ENCODE measurements around the gene PEX11G. TPM values are rescaled to one million over a fixed set of nuclear protein-coding genes. Genes with fewer than 3 reads are reported as not detected.

The PEX11G gene
- total and polyA plus RNA-seq, 2 experiments from 2014 or later, result 4.0 to 6.2 TPM

- in situ Hi-C loops (cut with MboI), result no loop called here
- no peak overlapping the region for H3K4me2 ChIP-seq (ENCODE audit: unreplicated experiment)
- 44 to 50% methylated on average over 2 of the region's 2 CpGs for WGBS, 2 experiments (ENCODE audit: low coverage in 1 of 2, low lambda C conversion rate in 2 of 2, missing lambda C conversion rate in 2 of 2)
Measured at GRCh38 chr19:7486923-7487322, 1.9 kb downstream of the PEX11G start.

GRCh38 chr19:7483720-7484201 is 5.1 kb downstream of the PEX11G start:
- Histone ChIP-seq H3K4me1 (ENCODE audit: insufficient read depth) (peaks cover 13% of the 10 kb centered on the region), H3K36me3 (ENCODE audit: low read depth) (no peaks in the 10 kb centered on the region), H3K9ac (no peak overlapping the region), H3K4me3 (no peak overlapping the region), H3F3A (ENCODE audit: insufficient read depth) (no peaks in the 10 kb centered on the region), H3K9me3 (ENCODE audit: low read depth) (no peaks in the 10 kb centered on the region), H3K4me2 (ENCODE audit: unreplicated experiment) (no peak overlapping the region), H3K27me3 (replicated peaks; ENCODE audit: insufficient read depth) (no peaks in the 10 kb centered on the region), H4K20me1 (ENCODE audit: insufficient read depth) (no peaks in the 10 kb centered on the region), H3K27ac (no peak overlapping the region), H2AFZ (no peak overlapping the region), H3K9me2 (ENCODE audit: insufficient read depth) (no peaks in the 10 kb centered on the region), H3K79me2 (ENCODE audit: insufficient read depth) (no peaks in the 10 kb centered on the region)
- no peak for DNase-seq
- 90 to 95% methylated on average over 17 of the region's 17 CpGs for WGBS, 2 experiments (ENCODE audit: low coverage in 1 of 2, low lambda C conversion rate in 2 of 2, missing lambda C conversion rate in 2 of 2)
- TF ChIP-seq EZH2phosphoT487 (IDR thresholded peaks at IDR 0.05; ENCODE audit: insufficient read depth, low read depth) (no peak), EZH2 (IDR thresholded peaks at IDR 0.05; ENCODE audit: insufficient read depth, poor library complexity, severe bottlenecking) (no peak)
- in situ Hi-C loops (cut with MboI), result no loop called here

More at GRCh38 chr19:7486923-7487322, 1.9 kb downstream of the PEX11G start:
- Histone ChIP-seq H3K79me2 (ENCODE audit: insufficient read depth) (no peaks in the 10 kb centered on the region), H3K9me2 (ENCODE audit: insufficient read depth) (no peaks in the 10 kb centered on the region), H3F3A (ENCODE audit: insufficient read depth) (no peaks in the 10 kb centered on the region), H2AFZ (no peak overlapping the region), H3K4me1 (ENCODE audit: insufficient read depth) (peaks cover 4% of the 10 kb centered on the region; the same call in 1 of the 2 replicates), H3K4me3 (no peak overlapping the region), H3K9me3 (ENCODE audit: low read depth) (no peaks in the 10 kb centered on the region), H3K27me3 (replicated peaks; ENCODE audit: insufficient read depth) (no peaks in the 10 kb centered on the region), H4K20me1 (ENCODE audit: insufficient read depth) (no peaks in the 10 kb centered on the region), H3K9ac (no peak overlapping the region), H3K36me3 (ENCODE audit: low read depth) (no peaks in the 10 kb centered on the region), H3K27ac (no peak overlapping the region)
- DNase-seq, result no peak
- TF ChIP-seq EZH2 (IDR thresholded peaks at IDR 0.05; ENCODE audit: insufficient read depth, poor library complexity, severe bottlenecking), result no peak
- TF ChIP-seq EZH2phosphoT487 (IDR thresholded peaks at IDR 0.05; ENCODE audit: insufficient read depth, low read depth), result no peak

GRCh38 chr19:7482584-7483439 is 6.0 kb downstream of the PEX11G start:
- Histone ChIP-seq H3K4me3 (no peak overlapping the region), H3K4me2 (ENCODE audit: unreplicated experiment) (no peak overlapping the region), H3K36me3 (ENCODE audit: low read depth) (no peaks in the 10 kb centered on the region), H3K9me2 (ENCODE audit: insufficient read depth) (no peaks in the 10 kb centered on the region), H3K9ac (no peak overlapping the region), H3K27ac (no peak overlapping the region), H3F3A (ENCODE audit: insufficient read depth) (no peaks in the 10 kb centered on the region), H3K4me1 (ENCODE audit: insufficient read depth) (peaks cover 13% of the 10 kb centered on the region), H3K27me3 (replicated peaks; ENCODE audit: insufficient read depth) (no peaks in the 10 kb centered on the region), H2AFZ (no peak overlapping the region), H3K79me2 (ENCODE audit: insufficient read depth) (no peaks in the 10 kb centered on the region), H4K20me1 (ENCODE audit: insufficient read depth) (no peaks in the 10 kb centered on the region), H3K9me3 (ENCODE audit: low read depth) (no peaks in the 10 kb centered on the region)
- DNase-seq, result peak; percentile 16
- no peak for TF ChIP-seq EZH2 (IDR thresholded peaks at IDR 0.05; ENCODE audit: insufficient read depth, poor library complexity, severe bottlenecking)
- TF ChIP-seq EZH2phosphoT487 (IDR thresholded peaks at IDR 0.05; ENCODE audit: insufficient read depth, low read depth), result no peak
- WGBS, 2 experiments (ENCODE audit: low coverage in 1 of 2, low lambda C conversion rate in 2 of 2, missing lambda C conversion rate in 2 of 2), result 44 to 56% methylated on average over 28 to 36 of the region's 37 CpGs
- in situ Hi-C loops (cut with MboI), result no loop called here

GRCh38 chr19:7480970-7481255 is 7.9 kb downstream of the PEX11G start:
- Histone ChIP-seq H3K9me3 (ENCODE audit: low read depth) (no peaks in the 10 kb centered on the region), H3K4me3 (no peak overlapping the region), H3K9me2 (ENCODE audit: insufficient read depth) (no peaks in the 10 kb centered on the region), H3K4me1 (ENCODE audit: insufficient read depth) (peaks cover 13% of the 10 kb centered on the region), H4K20me1 (ENCODE audit: insufficient read depth) (no peaks in the 10 kb centered on the region), H3K4me2 (ENCODE audit: unreplicated experiment) (no peak overlapping the region), H3K27ac (no peak overlapping the region), H2AFZ (no peak overlapping the region), H3K79me2 (ENCODE audit: insufficient read depth) (no peaks in the 10 kb centered on the region), H3K36me3 (ENCODE audit: low read depth) (no peaks in the 10 kb centered on the region), H3K9ac (no peak overlapping the region), H3F3A (ENCODE audit: insufficient read depth) (no peaks in the 10 kb centered on the region), H3K27me3 (replicated peaks; ENCODE audit: insufficient read depth) (no peaks in the 10 kb centered on the region)
- in situ Hi-C loops (cut with MboI), result no loop called here
- 71 to 81% methylated on average over 7 of the region's 7 CpGs for WGBS, 2 experiments (ENCODE audit: low coverage in 1 of 2, low lambda C conversion rate in 2 of 2, missing lambda C conversion rate in 2 of 2)
- TF ChIP-seq EZH2 (IDR thresholded peaks at IDR 0.05; ENCODE audit: insufficient read depth, poor library complexity, severe bottlenecking) (no peak), EZH2phosphoT487 (IDR thresholded peaks at IDR 0.05; ENCODE audit: insufficient read depth, low read depth) (no peak)
- DNase-seq, result no peak
